GM19372 (cell line): ENCODE measurements around the gene RNF2.
"Not testable (repeated sequence)": the region's sequence is repeated elsewhere in the genome, so short reads cannot be mapped to it uniquely, and the experiment has no call there.

ENCODE experiments used
- ATAC-seq: cut with Tn5 transposase; IDR thresholded peaks from one replicate; pipeline ENCODE4 v1.9.1; 2021; ENCODE audit warnings: mild to moderate bottlenecking, low read depth, moderate library complexity; ENCODE audit not compliant: unreplicated experiment

Gene RNF2

GRCh38 chr1:185046668-185047067 lies 1.3 kb downstream of the RNF2 start:
- no peak for ATAC-seq

DNA sequence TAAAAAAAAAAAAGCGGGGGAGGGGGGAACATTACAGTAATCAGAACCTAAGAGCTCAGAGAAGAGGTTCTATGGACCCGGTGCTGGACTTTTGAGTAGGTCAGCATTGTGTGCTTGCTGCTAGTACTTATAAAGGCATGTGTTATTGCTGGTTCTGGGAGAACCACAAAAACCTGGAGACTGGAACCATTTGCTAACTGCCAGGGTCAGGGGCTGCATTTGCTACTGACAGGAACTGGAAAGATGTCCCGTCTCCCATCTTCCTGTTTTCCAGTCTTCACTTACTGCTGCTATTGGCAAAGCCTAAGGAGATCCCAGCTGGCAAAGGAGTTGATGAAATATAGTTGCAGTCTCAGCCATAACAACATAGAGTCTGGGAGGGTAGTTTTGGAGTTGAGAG lies 4.3 kb downstream of the RNF2 start:
- no peak for ATAC-seq

GRCh38 chr1:185050823-185051451 lies 5.6 kb downstream of the RNF2 start:
- ATAC-seq: no peak

DNA sequence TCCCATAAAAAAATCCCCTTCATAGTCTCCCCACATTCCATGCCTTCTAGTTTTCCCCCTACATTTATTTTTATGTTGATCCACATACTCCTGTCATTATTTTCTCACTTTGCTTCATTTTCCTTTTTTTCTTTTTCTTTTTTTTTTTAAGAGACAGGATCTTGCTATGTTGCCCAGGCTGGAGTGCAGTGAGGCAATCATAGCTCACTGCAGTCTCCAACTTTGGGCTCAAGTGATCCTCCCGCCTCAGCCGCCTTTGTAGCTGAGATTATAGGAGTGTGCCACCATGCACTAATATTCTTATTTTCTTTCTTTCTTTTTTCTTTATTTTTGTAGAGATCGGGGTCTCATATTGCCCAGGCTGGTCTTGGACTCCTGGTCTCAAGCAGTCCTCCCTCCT lies 7.8 kb downstream of the RNF2 start:
- no peak for ATAC-seq

DNA sequence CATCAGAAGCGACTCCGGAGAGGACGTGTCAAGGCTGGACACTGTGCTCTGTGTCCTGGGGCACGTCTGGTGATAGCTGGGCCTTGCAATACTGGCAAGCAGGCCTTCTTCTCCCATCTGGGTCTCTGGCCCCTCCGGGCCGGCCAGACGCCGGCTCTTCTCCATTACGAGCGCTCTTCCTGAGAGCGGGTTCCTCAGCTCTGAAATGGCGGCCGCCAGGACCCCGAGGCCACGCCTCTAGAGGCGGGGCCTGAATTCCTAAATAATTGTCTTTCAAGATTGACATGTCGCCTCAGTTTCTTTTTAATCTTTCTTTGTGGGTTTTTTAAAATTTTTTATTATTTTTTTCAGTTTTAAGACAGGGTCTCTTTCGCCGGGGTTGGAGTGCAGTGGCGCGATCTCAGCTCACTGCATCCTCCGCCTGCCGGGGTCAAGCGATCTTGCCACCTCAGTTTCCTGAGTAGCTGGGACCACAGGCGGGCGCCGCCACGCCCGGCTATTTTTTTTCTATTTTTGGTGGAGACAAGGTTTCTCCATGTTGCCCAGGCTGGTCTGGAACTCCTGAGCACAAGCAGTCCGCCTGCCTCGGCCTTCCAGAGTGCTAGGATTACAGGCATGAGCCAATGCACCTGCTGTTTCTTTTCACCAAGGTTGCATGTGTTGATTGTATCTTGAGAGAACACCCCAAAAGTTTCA lies 9.2 kb downstream of the RNF2 start:
- ATAC-seq: no peak

DNA sequence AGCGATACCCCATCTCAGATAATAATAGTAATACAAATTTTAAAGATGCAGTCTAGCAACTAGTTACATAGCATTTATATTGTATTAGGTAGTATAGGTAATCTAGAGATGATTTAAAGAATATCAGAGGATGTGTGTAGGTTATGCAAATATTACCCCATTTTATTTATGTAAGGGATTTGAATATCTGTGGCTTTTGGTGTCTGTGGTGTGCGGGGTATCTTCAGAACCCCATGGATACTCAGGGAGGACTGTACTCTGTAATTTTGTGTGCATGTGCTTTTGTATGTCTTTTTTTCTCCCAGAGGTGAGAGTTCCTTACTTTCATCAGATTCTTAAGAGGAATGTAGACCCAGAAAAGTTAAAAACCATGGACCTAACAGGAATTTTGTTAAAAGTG lies 12.8 kb downstream of the RNF2 start:
- ATAC-seq: no peak

DNA sequence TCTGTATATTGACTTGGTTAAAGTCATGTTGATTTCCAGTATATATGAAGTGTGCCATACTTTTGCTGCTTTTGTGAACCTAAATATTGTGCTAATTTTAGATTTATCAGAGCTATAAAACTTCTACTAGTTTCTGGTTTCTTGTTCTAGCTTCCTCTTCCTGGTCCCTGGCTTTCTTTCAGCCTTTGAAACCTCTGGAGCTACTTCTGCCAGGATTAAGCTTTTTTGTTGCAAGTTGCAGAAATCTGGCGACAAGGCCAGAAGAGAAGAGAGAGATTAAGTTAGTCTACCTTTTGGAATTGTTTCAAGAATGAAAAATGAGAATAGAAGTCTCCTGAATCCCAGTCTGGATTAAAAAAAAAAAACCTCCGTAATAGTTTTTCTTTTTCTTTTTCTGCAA lies 13.5 kb downstream of the RNF2 start:
- no peak for ATAC-seq

DNA sequence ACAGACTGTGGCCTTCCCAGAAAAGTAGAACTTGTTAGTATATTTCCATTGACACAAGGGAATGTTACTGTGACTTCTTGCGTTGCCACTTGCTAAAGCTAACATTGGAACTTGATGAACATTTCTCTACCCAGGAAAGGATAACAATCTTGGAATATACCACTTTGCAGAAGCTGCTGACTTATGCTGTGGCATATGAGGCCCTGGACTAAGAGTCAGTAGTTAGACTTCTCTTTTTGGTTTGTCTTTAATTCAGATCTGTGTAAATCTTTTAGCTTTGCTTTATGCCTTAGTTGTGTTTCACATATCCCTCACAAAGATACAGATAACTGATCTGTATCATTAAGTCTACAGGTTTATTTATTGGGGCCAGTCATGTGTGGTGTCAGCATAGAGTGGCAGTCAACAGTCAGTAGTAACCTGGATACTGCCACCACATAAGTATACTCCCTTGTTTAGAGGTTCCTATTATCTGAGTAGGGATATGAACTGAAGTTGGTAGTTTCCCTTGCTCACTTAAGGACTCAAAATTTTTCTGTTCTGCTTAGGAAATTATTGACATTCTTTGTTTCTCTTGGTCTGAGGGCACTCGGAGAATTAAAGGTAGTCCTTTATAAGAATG lies 14.7 kb downstream of the RNF2 start:
- ATAC-seq: no peak

DNA sequence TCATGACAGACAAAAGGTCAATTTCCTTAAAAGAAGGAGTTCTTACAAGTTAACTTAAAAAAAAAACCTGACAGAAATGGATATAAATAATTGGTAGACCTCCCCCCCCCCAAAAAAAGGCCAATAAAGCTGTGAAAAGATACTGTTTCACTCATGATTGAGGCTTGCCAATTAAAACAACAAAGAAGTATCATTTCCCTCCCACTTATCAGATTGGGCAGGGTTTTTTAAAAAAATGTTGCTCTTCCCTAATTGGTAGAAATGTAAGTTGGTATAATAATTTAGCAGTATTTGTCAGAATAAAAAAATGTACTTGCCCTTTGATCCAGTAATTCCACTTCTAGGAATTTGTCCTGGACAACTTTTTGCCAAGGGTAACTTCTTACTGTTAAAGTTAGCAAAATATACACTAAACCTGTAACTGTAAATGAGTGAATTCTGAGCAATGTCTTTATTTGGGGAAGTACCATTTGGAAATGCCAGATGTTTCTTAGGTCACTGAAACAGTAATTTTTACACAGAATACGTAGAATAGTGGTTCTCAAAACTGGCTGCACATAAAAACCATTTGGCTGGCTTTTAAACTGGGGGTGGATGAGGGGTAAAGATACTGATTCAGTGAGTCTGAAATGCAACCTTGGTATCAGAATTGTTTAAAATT lies 17.5 kb downstream of the RNF2 start:
- no peak for ATAC-seq

- no peak for ATAC-seq
Measured at GRCh38 chr1:185063719-185064118, 18.4 kb downstream of the RNF2 start.

DNA sequence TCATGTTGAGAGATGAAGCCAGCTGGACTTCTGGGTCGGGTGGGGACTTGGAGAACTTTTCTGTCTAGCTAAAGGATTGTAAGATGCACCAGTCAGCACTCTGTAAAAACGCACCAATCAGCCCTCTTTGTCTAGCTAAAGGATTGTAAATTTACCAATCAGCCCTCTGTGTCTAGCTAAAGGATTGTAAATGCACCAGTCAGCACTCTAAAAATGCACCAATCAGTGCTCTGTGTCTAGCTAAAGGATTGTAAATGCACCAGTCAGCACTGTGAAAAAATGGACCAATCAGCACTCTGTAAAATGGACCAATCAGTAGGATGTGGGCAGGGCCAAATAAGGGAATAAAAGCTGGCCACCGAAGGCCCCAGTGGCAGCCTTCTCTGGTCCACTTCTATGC lies 19.6 kb downstream of the RNF2 start:
- ATAC-seq: not testable (repeated sequence)

DNA sequence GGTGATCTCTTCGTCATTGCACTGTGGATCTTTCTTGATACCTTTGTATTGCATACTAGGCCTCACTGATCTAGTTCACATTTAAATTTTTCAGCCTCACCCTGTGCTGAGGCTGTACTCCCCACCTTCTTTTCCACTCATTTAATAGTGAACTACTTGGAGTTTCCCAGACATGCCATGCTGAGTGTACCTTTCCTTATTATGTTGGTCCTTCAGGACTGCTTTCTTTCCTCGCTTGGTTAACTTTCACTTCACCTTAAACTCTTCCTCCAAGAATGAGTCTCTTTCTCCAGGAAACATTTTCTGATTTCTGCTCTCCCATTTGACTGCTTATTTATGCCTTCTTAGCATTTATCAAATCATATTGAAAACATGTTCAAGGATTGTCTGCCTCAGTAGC lies 20.8 kb downstream of the RNF2 start:
- no peak for ATAC-seq

GRCh38 chr1:185068341-185068740 lies 23.0 kb downstream of the RNF2 start:
- no peak for ATAC-seq

DNA sequence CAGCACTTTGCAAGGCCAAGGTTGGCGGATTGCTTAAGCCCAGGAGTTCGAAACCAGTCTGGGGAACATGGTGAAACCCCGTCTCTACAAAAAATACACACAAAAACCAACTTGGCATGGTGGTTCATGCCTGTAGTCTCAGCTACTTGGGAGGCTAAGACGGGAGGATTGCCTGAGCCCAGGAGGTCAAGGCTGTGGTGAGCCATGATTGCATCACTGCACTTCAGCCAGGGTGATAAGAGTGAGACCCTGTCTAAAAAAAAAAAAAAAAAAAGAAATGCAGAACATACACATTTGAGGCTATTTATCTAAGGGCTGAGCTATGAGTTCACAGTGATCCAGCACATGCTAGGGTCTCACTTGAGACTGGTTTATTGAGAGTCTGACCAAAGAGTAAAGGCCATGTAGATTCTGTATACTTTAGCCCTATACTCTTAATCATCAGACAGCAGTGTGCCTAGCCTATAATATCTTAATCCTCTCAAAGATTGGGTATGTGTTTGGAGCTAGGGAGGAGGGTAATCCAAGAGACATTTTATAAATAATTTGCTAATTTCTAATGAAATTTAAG lies 23.9 kb downstream of the RNF2 start:
- ATAC-seq: no peak

GRCh38 chr1:185070051-185070450 lies 24.7 kb downstream of the RNF2 start:
- no peak for ATAC-seq

DNA sequence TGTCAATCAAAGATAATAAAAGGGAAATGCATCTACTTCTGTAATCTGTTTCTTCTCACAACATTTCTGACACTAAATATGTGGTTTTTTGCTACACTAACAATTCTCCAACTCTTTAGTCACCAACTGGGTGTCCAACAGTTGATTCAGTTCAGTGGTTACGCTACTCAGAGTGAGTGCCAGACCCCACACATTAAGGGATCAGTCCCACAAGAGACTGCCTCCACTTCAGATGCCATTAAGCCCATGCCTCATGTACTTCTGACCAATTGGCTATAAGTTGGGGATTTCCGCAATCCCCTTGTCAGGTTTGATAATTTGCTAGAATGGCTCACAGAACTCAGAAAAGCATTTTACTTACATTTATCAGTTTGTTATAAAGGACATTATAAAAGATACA lies 28.4 kb downstream of the RNF2 start:
- ATAC-seq: no peak

GRCh38 chr1:185074307-185074706 lies 28.9 kb downstream of the RNF2 start:
- no peak for ATAC-seq

- no peak for ATAC-seq
Measured at GRCh38 chr1:185075476-185075875, 30.1 kb downstream of the RNF2 start.

GRCh38 chr1:185077374-185077773 lies 32.0 kb downstream of the RNF2 start:
- ATAC-seq: no peak

DNA sequence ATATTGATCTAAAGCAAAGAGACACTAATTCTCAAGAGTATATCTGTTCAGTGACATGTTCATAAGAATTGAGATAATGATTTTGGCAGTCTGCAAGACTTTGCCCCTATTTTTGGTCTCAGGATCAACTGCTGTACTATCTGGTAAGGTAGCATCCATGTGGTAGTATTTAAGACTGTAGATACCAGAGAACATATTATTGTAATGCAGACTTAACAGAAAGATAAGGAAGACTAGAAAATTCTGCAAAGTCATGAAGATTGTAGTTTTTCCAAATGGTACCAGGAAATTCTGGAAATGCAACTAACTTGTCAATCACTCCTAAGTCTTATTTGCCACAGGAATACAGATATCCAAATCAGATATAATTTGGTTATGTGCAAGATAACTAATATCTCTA lies 35.1 kb downstream of the RNF2 start:
- ATAC-seq: no peak

- ATAC-seq: no peak
Measured at GRCh38 chr1:185083818-185084217, 38.5 kb downstream of the RNF2 start.
